ENCODE data around the gene RAP1GAP2.

- TF ChIP-seq CSRNP3 (CRISPR knock-in tag; IDR thresholded peaks at IDR 0.05) (no peak), TCF4 (CRISPR knock-in tag; IDR thresholded peaks at IDR 0.05; ENCODE audit: borderline replicate concordance) (no peak), PATZ1 (CRISPR knock-in tag; IDR thresholded peaks at IDR 0.05; ENCODE audit: borderline replicate concordance) (no peak), CSDC2 (CRISPR knock-in tag; IDR thresholded peaks at IDR 0.05) (no peak), ZNF8 (CRISPR knock-in tag; IDR thresholded peaks at IDR 0.05) (no peak), ZC3H10 (CRISPR knock-in tag; IDR thresholded peaks at IDR 0.05) (no peak), ISL1 (CRISPR knock-in tag; IDR thresholded peaks at IDR 0.05) (no peak)
Measured at GRCh38 chr17:2936351-2936750, 140.1 kb downstream of the RAP1GAP2 start.
